Type B pancreatic cell (in vitro differentiated cells): Measurements from ENCODE around the gene NMUR2. TPM values are rescaled to one million over a fixed set of nuclear protein-coding genes. Genes with fewer than 3 reads are reported as not detected.

Experiments used
- DNase-seq: peaks from one replicate; pipeline ENCODE4 v3.0.0; 2021; ENCODE audit warnings: mixed read lengths; ENCODE audit not compliant: unreplicated experiment; ENCODE audit errors: extremely low spot score
- H3K27ac Mint-ChIP-seq: 2 replicates; pipeline ENCODE4 v1.8.0; 2021; ENCODE audit warnings: mild to moderate bottlenecking, mixed read lengths
- H3K27me3 Mint-ChIP-seq: 2 replicates; pipeline ENCODE4 v1.8.0; 2021; ENCODE audit warnings: mixed read lengths
- H3K36me3 Mint-ChIP-seq: 2 replicates; pipeline ENCODE4 v1.8.0; 2021; ENCODE audit warnings: mixed read lengths
- H3K4me1 Mint-ChIP-seq: one replicate; pipeline ENCODE4 v1.8.0; 2021; ENCODE audit warnings: mixed read lengths; ENCODE audit not compliant: unreplicated experiment
- H3K4me3 Mint-ChIP-seq: 2 replicates; pipeline ENCODE4 v1.8.0; 2021; ENCODE audit warnings: mild to moderate bottlenecking, mixed read lengths
- H3K9me3 Mint-ChIP-seq: 2 replicates; pipeline ENCODE4 v1.8.0; 2021; ENCODE audit warnings: mixed read lengths
- CTCF ChIP-seq: fragments of 200-600 bp; sonication (generic); conservative IDR thresholded peaks from 2 replicates; pipeline ENCODE4 v1.5.0; 2021; ENCODE audit warnings: antibody characterized with exemption, mild to moderate bottlenecking
- total RNA-seq: library from RNA; stranded (reverse); gene quantifications from 2 replicates; pipeline ENCODE4 v1.2.1, GENCODE V29; 2021; ENCODE audit warnings: low replicate concordance

The NMUR2 gene
- total RNA-seq, 1 donor from 2014 or later: 0.80 TPM

- Mint-ChIP-seq H3K4me3 (no peak overlapping the region), H3K4me1 (peaks cover 6% of the 10 kb centered on the region), H3K27me3 (peaks cover 29% of the 10 kb centered on the region), H3K27ac (no peak overlapping the region), H3K9me3 (no peaks in the 10 kb centered on the region), H3K36me3 (no peaks in the 10 kb centered on the region)
- no peak for DNase-seq
- TF ChIP-seq CTCF: no peak
Measured at GRCh38 chr5:152400846-152401245, 4.2 kb downstream of the NMUR2 start.

DNA sequence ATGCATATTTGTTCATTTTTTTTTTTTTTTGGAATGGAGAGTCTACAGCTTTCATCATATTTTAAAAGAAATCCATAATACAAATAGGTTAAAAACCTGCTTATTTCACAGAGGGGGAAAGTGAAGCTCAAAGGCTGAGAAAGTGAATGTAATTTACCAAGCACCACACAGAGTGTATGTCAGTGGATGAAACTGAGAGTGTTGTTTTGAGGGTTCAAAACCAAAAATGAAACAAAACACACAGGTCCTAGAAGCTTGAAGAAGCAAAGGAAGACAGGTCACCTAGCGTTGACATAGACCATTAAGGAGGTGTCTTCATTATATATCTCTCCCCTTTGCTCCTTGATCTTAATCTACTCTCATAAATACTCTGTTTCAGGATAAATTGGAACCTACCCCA, 7.5 kb downstream of the NMUR2 start:
- no peaks in the 10 kb centered on the region for H3K9me3 Mint-ChIP-seq
- H3K4me3 Mint-ChIP-seq: no peak overlapping the region
- TF ChIP-seq CTCF: no peak
- peaks cover 24% of the 10 kb centered on the region for H3K27me3 Mint-ChIP-seq
- no peak overlapping the region for H3K27ac Mint-ChIP-seq
- H3K4me1 Mint-ChIP-seq: no peaks in the 10 kb centered on the region
- DNase-seq: no peak
- H3K36me3 Mint-ChIP-seq: no peaks in the 10 kb centered on the region

DNA sequence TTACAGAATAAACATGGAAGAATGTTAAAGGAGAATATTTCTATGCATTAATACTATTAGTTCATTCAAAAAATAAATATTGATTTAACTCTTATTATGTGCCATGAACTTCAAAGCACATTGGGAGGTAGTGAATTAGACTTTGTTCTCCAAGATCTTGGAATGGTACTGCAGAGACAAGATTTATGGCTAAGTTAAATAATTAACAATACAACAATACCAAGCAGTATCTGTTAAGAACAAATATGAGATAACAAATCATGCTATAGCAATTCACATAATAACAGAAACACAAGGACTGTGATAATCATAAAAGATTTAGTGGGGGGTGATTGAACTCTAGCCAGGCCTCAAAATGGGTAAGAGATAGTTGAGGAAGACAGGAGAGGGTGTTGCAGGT, 11.6 kb downstream of the NMUR2 start:
- Mint-ChIP-seq H3K27ac (no peak overlapping the region), H3K27me3 (peaks cover 15% of the 10 kb centered on the region), H3K4me3 (no peak overlapping the region), H3K4me1 (no peaks in the 10 kb centered on the region), H3K9me3 (no peaks in the 10 kb centered on the region), H3K36me3 (no peaks in the 10 kb centered on the region)
- DNase-seq: no peak
- TF ChIP-seq CTCF: no peak

DNA sequence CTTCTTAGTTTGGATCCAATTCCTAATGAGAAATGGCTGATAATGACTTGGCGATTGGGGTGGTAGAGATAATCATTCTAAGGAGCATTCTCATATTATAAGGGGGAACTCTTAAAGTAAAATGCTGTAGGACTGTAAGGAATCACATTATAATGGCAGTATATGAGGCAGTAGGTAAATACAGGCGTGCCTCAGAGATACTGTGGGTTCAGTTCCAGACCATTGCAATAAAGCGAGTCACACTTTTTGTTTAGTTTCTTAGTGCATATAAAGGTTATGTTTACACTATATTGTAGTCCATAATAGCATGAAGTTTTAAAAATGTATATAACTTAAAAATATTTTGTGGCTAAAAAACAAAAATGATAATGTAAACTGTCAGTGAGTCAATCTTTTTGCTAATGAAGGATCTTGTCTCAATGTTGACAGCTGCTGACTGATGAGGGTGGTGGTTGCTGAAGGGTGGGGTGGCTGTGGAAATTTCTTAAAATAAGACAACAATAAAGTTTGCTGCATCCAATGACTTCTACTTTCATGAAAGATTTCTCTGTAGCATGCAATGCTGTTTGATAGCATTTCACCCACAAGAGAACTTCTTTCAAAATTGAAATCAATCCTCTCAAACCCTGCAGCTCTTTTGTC, 15.8 kb downstream of the NMUR2 start:
- TF ChIP-seq CTCF: no peak
- DNase-seq: no peak
- Mint-ChIP-seq H3K4me3 (no peak overlapping the region), H3K36me3 (no peaks in the 10 kb centered on the region), H3K27me3 (peaks cover 10% of the 10 kb centered on the region), H3K4me1 (no peaks in the 10 kb centered on the region), H3K27ac (no peak overlapping the region), H3K9me3 (no peaks in the 10 kb centered on the region)

DNA sequence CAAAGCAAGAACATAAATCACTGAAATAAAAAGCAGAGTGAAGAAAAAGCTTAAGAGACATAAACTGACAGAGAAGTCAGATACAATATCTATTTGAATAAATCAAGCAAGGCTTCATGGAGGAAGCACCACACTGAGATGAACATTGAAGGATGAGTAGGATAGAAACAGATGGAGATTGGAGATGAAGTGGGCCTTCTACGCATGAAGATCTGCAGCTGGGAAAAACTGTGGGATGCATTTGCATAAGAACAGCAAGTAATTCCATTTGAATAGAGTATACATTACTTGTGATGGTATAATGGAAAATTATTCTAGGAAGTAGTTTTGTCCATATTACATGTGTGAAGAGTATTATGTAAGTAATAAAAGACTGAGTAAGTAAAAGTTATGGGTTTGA, 16.5 kb downstream of the NMUR2 start:
- DNase-seq: no peak
- H3K27ac Mint-ChIP-seq: no peak overlapping the region
- peaks cover 8% of the 10 kb centered on the region for H3K27me3 Mint-ChIP-seq
- no peak for TF ChIP-seq CTCF
- H3K4me3 Mint-ChIP-seq: no peak overlapping the region
- no peaks in the 10 kb centered on the region for H3K4me1 Mint-ChIP-seq
- H3K36me3 Mint-ChIP-seq: no peaks in the 10 kb centered on the region
- H3K9me3 Mint-ChIP-seq: no peaks in the 10 kb centered on the region
